Inferior parietal cortex (tissue), 1 donor: ENCODE data around the gene IL18BP.

Source experiments
- DNase-seq: peaks from one replicate; pipeline ENCODE4 v3.0.0-alpha.2; 2016; ENCODE audit errors: extremely low spot score

IL18BP gene

GRCh38 chr11:72045849-72046248 lies 47.1 kb downstream of the IL18BP start:
- no peak for DNase-seq

GRCh38 chr11:72048766-72049460 lies 50.2 kb downstream of the IL18BP start:
- DNase-seq = no peak
